Tibial artery (tissue), 4 donors: Measurements from ENCODE around the gene ZBED2.

ENCODE experiments used
- DNase-seq, 2 donors: peaks; one replicate each; pipeline ENCODE4 v3.0.0-alpha.2; 2019
- H3K27ac ChIP-seq, 2 donors: fragments of 200-600 bp; sonication (generic) in 1 of 2; 1 replicate in 1 of 2; 2 replicates in 1 of 2; pipeline ENCODE4 v1.5.1; 2018 to 2019; ENCODE audit warnings: mild to moderate bottlenecking in 1 of 2
- H3K27me3 ChIP-seq, 2 donors: fragments of 200-600 bp; sonication (generic) in 1 of 2; one replicate each; pipeline versions ENCODE4 v1.5.1 to v1.6.0; 2016 to 2019
- H3K36me3 ChIP-seq, 3 donors: fragments of 200-600 bp; sonication (generic) in 2 of 3; one replicate each; pipeline ENCODE4 v1.5.1; 2016 to 2019; ENCODE audit warnings: mild to moderate bottlenecking in 2 of 3
- H3K4me1 ChIP-seq, 4 donors: fragments of 200-600 bp; sonication (generic) in 2 of 4; 1 replicate in 3 of 4; 2 replicates in 1 of 4; pipeline ENCODE4 v1.5.1; 2016 to 2019
- H3K4me3 ChIP-seq, 2 donors: fragments of 200-600 bp; sonication (generic) in 1 of 2; 1 replicate in 1 of 2; 2 replicates in 1 of 2; pipeline ENCODE4 v1.5.1; 2018 to 2019; ENCODE audit warnings: mild to moderate bottlenecking in 2 of 2
- H3K9me3 ChIP-seq, 3 donors: fragments of 200-600 bp; sonication (generic) in 1 of 3; one replicate each; pipeline ENCODE4 v1.5.1; 2016 to 2019
- CTCF ChIP-seq, 2 experiments: fragments of 200-600 bp in 1 of 2; fragments of 450-650 bp in 1 of 2; IDR thresholded peaks; one replicate each; pipeline ENCODE4 v1.5.1; 2017 to 2019; ENCODE audit warnings: antibody characterized with exemption in 2 of 2, mild to moderate bottlenecking in 1 of 2, moderate library complexity in 1 of 2
- intact Hi-C: fragments of 100-400 bp; cut with DNase I; formaldehyde crosslinking; loops from one replicate; pipeline ENCODE4 v1.15.0; 2023; ENCODE audit warnings: low total_unique reads

ZBED2 gene

GRCh38 chr3:111594205-111594604 lies 941 bp downstream of the ZBED2 start:
- Histone ChIP-seq H3K4me1 (no peaks in the 10 kb centered on the region), H3K9me3 (no peaks in the 10 kb centered on the region), H3K27ac (no peak overlapping the region), H3K27me3 (no peaks in the 10 kb centered on the region), H3K36me3 (no peaks in the 10 kb centered on the region), H3K4me3 (no peak overlapping the region)
- intact Hi-C loops = no loop called here
- no peak for DNase-seq
- no peak for TF ChIP-seq CTCF (IDR thresholded peaks at IDR 0.05)

GRCh38 chr3:111593666-111594065 lies 1.5 kb downstream of the ZBED2 start:
- Histone ChIP-seq H3K9me3 (no peaks in the 10 kb centered on the region), H3K27me3 (no peaks in the 10 kb centered on the region), H3K4me3 (no peak overlapping the region), H3K36me3 (no peaks in the 10 kb centered on the region), H3K4me1 (no peaks in the 10 kb centered on the region), H3K27ac (no peak overlapping the region)
- no peak for DNase-seq
- intact Hi-C loops = no loop called here
- TF ChIP-seq CTCF (IDR thresholded peaks at IDR 0.05) = no peak

DNA sequence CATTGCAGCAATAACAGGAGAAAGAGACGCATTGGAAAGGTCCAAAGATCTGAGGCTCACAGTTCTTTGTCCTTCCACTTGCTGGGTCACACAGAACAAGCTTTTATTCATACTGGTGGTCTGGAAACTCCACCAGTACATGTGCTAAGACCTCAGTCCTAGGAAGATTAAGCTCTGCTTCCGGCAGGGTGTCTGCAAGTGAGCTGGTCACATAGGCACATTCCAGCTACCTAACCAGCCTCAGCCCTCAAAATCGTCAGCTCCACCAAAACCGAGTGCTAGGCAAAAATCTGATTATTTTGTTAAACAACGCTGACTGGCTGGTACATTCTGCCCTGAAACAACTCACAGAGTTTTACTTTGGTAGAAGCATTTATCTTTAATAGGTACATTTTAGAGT lies 2.2 kb downstream of the ZBED2 start:
- Histone ChIP-seq H3K27ac (no peak overlapping the region), H3K9me3 (no peaks in the 10 kb centered on the region), H3K36me3 (no peaks in the 10 kb centered on the region), H3K4me1 (no peaks in the 10 kb centered on the region), H3K4me3 (no peak overlapping the region), H3K27me3 (no peaks in the 10 kb centered on the region)
- no peak for TF ChIP-seq CTCF (IDR thresholded peaks at IDR 0.05)
- DNase-seq = no peak
- intact Hi-C loops = no loop called here

DNA sequence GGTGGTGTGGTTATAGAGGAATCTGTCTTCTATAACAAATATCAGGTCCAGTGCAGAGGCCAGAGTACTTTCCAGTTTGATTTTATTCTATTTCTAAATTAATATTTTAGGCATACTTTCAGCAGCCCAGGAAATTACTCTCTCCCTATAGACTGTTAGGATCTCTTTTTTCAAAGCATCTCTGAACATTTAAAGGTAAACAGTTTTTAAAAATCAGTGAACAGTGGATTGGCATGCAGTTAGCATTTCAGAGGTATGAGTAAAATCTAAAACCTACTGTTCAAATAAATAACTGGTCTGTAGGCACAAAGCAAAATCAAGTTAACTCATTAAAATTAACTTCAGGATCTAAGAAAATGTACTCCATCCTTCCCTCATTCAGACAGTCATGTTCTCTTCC lies 3.0 kb downstream of the ZBED2 start:
- no peak overlapping the region for H3K4me3 ChIP-seq
- H3K27ac ChIP-seq = no peak overlapping the region
- H3K36me3 ChIP-seq = no peaks in the 10 kb centered on the region
- no peaks in the 10 kb centered on the region for H3K27me3 ChIP-seq
- no peaks in the 10 kb centered on the region for H3K4me1 ChIP-seq
- no peak for TF ChIP-seq CTCF (IDR thresholded peaks at IDR 0.05)
- H3K9me3 ChIP-seq = no peaks in the 10 kb centered on the region
- DNase-seq = no peak
- intact Hi-C loops = no loop called here

- intact Hi-C loops = no loop called here
- TF ChIP-seq CTCF (IDR thresholded peaks at IDR 0.05) = no peak
- no peaks in the 10 kb centered on the region for H3K9me3 ChIP-seq
- no peaks in the 10 kb centered on the region for H3K27me3 ChIP-seq
- H3K4me1 ChIP-seq = no peaks in the 10 kb centered on the region
- H3K4me3 ChIP-seq = no peak overlapping the region
- no peak overlapping the region for H3K27ac ChIP-seq
- no peak for DNase-seq
- no peaks in the 10 kb centered on the region for H3K36me3 ChIP-seq
Observed at GRCh38 chr3:111591555-111591954, 3.6 kb downstream of the ZBED2 start.

- no peak for DNase-seq
- no peak for TF ChIP-seq CTCF (IDR thresholded peaks at IDR 0.05)
- intact Hi-C loops = no loop called here
- Histone ChIP-seq H3K27me3 (no peaks in the 10 kb centered on the region), H3K4me1 (no peaks in the 10 kb centered on the region), H3K4me3 (no peak overlapping the region), H3K9me3 (no peaks in the 10 kb centered on the region), H3K27ac (no peak overlapping the region), H3K36me3 (no peaks in the 10 kb centered on the region)
Observed at GRCh38 chr3:111590143-111590491, 5.0 kb downstream of the ZBED2 start.
